GM12873 (cell line): ENCODE measurements around the gene UBE2S.

Experiments used
- CTCF ChIP-seq: IDR thresholded peaks from 2 replicates; pipeline ENCODE4 v1.5.1; 2012; ENCODE audit warnings: low read depth, mild to moderate bottlenecking, moderate library complexity, low read length, control low read depth; ENCODE audit not compliant: insufficient read depth; ENCODE audit errors: missing control alignments

UBE2S gene

GRCh38 chr19:55382522-55383054 lies 25.0 kb downstream of the UBE2S start:
- TF ChIP-seq CTCF, result no peak

- no peak for TF ChIP-seq CTCF
Measured at GRCh38 chr19:55382013-55382412, 25.6 kb downstream of the UBE2S start.

- TF ChIP-seq CTCF, result no peak
Measured at GRCh38 chr19:55379174-55379573, 28.4 kb downstream of the UBE2S start.

GRCh38 chr19:55377356-55378131 lies 30.0 kb downstream of the UBE2S start:
- TF ChIP-seq CTCF, result no peak

- no peak for TF ChIP-seq CTCF
Measured at GRCh38 chr19:55376241-55376933, 31.2 kb downstream of the UBE2S start, which contains the start of gene TMEM190. TSS of gene TMEM190 (plus strand) at chr19:55376826. CDS start at chr19:55376854, 28 bp downstream.

GRCh38 chr19:55373993-55374757 lies 33.4 kb downstream of the UBE2S start:
- no peak for TF ChIP-seq CTCF
